ENCODE data around the gene MYOD1.

Gene MYOD1

GRCh38 chr11:17719028-17719937, at the start of gene MYOD1:
TSS of gene MYOD1 (plus strand) at chr11:17719571. CDS start at chr11:17719783, 212 bp downstream.
- in situ Hi-C loops (cut with MboI; ENCODE audit: low sequenced_read_pairs), result no loop called here

DNA sequence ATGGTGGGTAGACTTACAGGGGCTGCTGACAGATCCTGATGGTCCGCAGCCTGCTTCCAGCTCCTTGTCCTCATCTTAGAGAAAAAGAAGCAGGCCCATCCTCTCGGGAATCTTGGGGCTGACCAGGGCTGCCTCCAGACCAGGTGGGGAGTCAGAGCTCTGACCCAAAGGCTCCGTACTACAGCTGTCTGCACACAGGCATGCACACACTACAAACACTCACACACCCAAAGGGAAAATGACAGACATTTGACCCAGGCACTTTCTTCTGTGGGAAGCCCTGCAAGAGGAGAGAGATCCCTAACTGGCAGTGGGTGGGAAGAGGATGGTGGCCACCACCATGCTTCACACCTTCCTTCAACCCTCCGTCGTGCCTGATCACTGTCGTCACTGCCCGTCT, 46.9 kb upstream of the MYOD1 start:
- in situ Hi-C loops (cut with MboI; ENCODE audit: low sequenced_read_pairs), result no loop called here

DNA sequence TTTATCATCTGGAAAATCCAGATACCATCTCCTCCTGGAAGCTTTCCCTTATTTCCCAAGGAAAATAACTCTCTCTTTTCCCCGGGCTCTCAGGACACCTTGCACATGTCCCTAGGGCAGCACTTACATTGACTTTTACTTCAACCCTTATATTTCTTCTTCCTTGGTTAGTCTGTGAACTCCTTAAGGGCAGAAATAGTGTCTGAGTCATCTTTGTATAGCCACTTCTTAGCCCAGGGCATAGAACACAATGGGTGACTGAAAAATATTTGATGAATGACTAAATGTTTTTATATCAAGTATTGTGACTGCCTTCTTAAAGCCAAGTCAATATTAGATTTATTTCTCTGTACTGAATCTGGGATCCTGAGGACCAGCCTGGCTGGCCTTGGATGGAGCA, 45.4 kb upstream of the MYOD1 start:
- in situ Hi-C loops (cut with MboI; ENCODE audit: low sequenced_read_pairs), result no loop called here

- in situ Hi-C loops (cut with MboI; ENCODE audit: low sequenced_read_pairs), result no loop called here
Observed at GRCh38 chr11:17682848-17683247, 36.5 kb upstream of the MYOD1 start.

GRCh38 chr11:17683377-17684161, 35.8 kb upstream of the MYOD1 start:
- in situ Hi-C loops (cut with MboI; ENCODE audit: low sequenced_read_pairs), result no loop called here

GRCh38 chr11:17684550-17684949, 34.8 kb upstream of the MYOD1 start:
- in situ Hi-C loops (cut with MboI; ENCODE audit: low sequenced_read_pairs), result no loop called here

- in situ Hi-C loops (cut with MboI; ENCODE audit: low sequenced_read_pairs), result no loop called here
Observed at GRCh38 chr11:17686231-17686980, 33.0 kb upstream of the MYOD1 start.

GRCh38 chr11:17687946-17688670, 31.3 kb upstream of the MYOD1 start:
- in situ Hi-C loops (cut with MboI; ENCODE audit: low sequenced_read_pairs), result no loop called here

GRCh38 chr11:17691550-17691949, 27.8 kb upstream of the MYOD1 start:
- in situ Hi-C loops (cut with MboI; ENCODE audit: low sequenced_read_pairs), result no loop called here

DNA sequence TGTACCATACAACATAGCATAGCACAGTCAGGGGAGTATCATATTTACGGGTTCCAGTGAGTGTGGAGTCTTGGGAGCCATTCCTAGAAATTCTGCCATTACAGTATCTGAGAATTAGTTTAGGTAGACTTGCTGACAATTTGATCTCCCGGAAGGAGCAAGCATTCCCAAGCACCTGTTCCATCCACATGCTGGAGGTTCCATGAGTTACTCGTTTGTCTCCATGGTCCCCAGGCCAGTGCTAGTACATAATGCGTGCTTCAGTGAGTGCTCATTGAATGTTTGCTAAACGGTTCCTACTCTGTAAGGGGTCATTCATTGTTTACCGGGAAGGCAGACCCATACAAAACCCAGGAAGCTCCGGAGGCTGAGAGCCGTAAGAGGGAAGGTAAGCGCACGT, 27.4 kb upstream of the MYOD1 start:
- in situ Hi-C loops (cut with MboI; ENCODE audit: low sequenced_read_pairs), result no loop called here

GRCh38 chr11:17692931-17693330, 26.4 kb upstream of the MYOD1 start:
- in situ Hi-C loops (cut with MboI; ENCODE audit: low sequenced_read_pairs), result no loop called here

GRCh38 chr11:17693531-17693930, 25.8 kb upstream of the MYOD1 start:
- in situ Hi-C loops (cut with MboI; ENCODE audit: low sequenced_read_pairs), result no loop called here

- in situ Hi-C loops (cut with MboI; ENCODE audit: low sequenced_read_pairs), result no loop called here
Observed at GRCh38 chr11:17694494-17695110, 24.8 kb upstream of the MYOD1 start.

- in situ Hi-C loops (cut with MboI; ENCODE audit: low sequenced_read_pairs), result no loop called here
Observed at GRCh38 chr11:17695454-17696441, 23.6 kb upstream of the MYOD1 start.

DNA sequence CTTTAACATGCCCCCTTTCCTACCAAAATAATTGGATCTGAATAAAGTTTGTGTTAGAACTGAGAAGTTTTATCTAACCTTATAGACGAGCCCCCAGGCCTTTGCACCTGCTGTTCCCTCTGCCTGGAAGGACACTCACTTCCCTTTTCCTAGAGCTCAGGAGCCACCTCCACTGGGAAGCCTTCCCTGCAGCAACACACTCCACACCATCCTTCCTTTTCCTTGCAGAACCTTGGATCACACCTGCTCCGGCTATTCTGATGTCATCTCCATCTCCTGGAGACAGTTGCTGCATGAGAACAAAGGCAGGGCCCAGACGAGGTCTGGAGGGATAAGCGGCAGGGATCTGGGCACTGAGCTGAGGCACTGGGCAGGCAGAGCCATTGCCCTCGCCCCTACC, 22.6 kb upstream of the MYOD1 start:
- in situ Hi-C loops (cut with MboI; ENCODE audit: low sequenced_read_pairs), result no loop called here

GRCh38 chr11:17697175-17697949, 22.0 kb upstream of the MYOD1 start:
- in situ Hi-C loops (cut with MboI; ENCODE audit: low sequenced_read_pairs), result no loop called here

- in situ Hi-C loops (cut with MboI; ENCODE audit: low sequenced_read_pairs), result no loop called here
Observed at GRCh38 chr11:17699147-17700114, 19.9 kb upstream of the MYOD1 start.

Measured in HL-60/S4 treated with retinoic acid at 250 ng/mL for 4 days and 3 days (cell line).